GM19397 (cell line): Measurements from ENCODE around the gene ITIH5.

Experiments used
- ATAC-seq: cut with Tn5 transposase; IDR thresholded peaks from one replicate; pipeline ENCODE4 v1.9.1; 2021; ENCODE audit warnings: mild to moderate bottlenecking, moderate library complexity; ENCODE audit not compliant: unreplicated experiment

Gene ITIH5

GRCh38 chr10:7551950-7552716 lies 114.6 kb downstream of the ITIH5 start:
- no peak for ATAC-seq

DNA sequence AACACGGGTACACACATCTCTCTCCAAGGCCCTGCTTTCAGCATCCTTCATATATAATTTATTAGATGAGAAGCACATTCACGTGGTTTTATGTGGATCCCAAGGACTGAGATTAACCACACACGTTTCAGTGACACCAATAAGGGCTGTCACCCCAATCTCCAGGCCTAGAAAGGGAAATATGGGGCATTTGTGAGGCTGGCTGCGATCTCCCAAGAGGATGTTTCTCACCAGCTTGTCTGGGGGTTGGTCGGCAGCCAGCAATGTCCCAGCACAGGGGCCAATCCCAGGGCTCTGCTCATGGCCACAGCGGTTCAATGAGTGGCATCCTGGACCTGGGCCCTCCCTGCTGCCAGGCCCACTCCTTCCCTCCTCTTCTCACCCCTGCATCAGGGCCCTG lies 115.5 kb downstream of the ITIH5 start:
- ATAC-seq = no peak

DNA sequence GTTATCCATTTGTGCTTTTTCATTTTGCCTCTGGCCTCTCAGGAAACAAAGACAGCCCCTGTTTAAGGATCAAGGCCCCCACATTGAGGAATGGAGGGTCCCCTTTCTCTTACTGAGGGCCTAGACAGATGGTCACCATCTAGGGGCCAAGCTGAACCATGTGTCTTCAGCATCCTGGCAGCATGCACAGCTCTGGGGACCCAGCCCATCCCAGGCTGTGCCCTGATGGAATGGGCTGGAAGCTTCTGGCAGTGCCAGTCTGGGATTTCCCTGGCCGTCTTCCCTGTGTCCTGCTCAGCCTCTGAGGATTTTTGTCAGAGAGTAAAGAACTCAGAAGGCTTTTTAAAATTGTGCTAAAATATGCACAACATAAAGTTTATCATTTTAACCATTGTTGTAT lies 116.8 kb downstream of the ITIH5 start:
- ATAC-seq = no peak

DNA sequence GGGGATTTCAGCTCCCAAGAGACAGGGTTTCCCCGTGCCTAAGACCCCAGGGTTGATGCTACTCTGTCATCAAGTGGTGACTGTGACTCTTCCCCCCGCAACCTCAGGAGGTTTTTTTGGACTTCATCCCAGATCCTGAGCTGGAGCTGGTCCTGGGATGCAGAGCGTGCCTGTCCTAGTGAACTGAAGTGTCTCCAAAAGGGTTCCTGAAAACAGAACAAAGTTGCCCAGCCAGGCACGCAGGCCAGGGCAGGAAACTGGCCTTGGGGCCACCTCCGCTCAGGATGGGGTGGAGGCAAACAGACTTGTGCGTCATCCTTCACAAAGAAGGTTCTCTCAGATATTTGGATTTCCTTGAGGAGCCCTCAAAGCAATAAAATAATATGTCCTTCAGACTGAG lies 118.9 kb downstream of the ITIH5 start:
- no peak for ATAC-seq

DNA sequence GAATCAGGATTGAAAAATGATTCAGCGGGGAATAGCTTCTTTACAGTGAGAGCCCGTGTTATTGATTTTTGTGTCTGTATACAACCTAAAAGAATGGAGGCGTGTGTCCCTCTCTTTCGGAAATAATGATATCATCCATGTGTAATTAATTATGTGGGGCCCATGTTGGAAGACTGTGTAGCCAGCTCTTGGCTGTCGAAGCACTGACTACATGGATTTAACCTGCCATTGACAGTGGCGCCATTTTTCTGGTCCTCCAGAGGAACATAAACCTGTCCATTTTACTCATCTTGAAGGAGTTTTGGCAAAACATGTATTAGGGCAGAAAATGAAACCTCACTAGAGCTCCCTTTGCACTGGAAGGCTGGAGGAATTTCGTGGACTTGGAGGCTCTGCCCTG lies 119.6 kb downstream of the ITIH5 start:
- no peak for ATAC-seq

DNA sequence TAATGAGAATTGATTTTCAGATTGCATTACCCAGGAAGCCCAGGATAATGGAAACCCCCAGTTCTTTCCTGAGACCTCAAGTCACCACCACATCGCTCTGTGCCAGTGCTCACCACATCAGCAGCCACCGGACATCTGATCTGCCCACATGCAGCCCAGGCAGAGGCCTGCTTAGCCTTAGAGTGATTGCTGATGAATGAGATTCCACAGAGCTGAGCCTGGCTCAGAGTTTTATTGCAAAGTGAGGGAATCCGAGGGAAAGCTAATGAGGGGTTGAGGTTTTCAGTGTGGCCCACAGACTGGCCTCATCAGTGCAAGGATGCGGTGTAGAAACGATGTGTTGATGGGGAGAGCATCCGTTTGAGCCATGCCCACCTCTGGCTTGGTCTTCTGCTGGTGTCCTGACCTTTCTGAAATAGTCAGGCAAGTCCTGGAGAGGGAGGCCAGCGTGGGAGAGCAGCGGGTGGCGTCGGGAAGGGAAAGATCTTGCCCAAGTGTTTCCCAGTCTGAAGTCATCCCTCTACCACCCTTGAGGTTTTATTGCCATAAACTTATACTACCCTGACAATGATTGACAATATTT lies 120.3 kb downstream of the ITIH5 start:
- no peak for ATAC-seq

- ATAC-seq = no peak
Observed at GRCh38 chr10:7545792-7546191, 121.0 kb downstream of the ITIH5 start.

DNA sequence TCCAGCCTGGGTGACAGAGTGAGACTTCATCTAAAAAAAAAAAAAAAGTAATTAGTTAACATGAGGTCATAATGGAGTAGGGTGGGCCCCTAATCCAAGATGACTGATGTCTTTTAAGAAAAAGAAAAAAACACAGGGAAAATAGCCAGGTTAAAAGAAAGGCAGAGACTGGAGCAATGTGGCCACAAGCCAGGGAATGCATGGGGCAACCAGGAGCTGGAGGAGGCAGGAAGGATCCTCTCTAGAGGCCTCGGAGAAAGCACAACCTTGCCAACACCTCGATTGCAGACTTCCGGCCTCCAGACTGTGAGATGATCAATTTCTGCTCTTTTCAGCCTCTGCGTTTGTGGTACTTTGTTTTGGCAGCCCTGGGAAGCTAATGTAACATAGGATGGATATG lies 121.5 kb downstream of the ITIH5 start:
- ATAC-seq = no peak

- no peak for ATAC-seq
Observed at GRCh38 chr10:7544203-7544602, 122.6 kb downstream of the ITIH5 start.

DNA sequence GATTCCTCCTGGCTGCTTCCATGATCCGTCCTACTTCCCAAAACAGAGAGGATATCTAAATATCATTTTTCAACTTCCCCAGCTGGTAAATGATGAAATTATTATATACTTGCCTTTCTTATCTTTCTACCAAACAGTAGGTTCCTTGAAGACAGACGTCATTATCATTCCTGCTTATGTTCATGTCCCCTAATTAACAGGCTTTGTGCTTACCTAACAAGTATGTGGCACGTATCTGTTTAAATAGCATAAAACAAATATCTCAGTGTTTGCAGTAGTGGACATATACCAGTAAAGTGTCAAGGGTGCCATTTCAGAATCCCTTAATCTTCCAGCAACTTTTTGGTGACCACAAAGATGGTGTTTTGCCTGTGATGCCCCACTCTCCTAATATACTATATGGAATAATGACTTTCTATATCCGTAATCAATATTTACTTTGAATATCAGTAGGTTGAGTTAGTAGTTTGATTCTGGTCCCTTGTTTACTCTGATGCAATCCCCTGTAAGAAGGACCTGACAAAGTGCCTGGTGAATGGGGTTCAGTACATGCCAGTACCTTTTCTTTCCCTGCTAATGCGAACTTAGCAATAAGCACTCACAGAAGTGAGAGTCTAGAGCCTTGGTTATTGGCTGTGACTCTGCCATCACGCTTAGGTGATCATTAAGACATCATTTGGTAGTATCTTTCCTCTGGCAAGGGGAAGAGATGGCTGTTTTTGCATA lies 124.4 kb downstream of the ITIH5 start:
- no peak for ATAC-seq

GRCh38 chr10:7541137-7542087 lies 125.4 kb downstream of the ITIH5 start:
- ATAC-seq = no peak

- ATAC-seq = no peak
Observed at GRCh38 chr10:7538970-7539654, 127.7 kb downstream of the ITIH5 start.

DNA sequence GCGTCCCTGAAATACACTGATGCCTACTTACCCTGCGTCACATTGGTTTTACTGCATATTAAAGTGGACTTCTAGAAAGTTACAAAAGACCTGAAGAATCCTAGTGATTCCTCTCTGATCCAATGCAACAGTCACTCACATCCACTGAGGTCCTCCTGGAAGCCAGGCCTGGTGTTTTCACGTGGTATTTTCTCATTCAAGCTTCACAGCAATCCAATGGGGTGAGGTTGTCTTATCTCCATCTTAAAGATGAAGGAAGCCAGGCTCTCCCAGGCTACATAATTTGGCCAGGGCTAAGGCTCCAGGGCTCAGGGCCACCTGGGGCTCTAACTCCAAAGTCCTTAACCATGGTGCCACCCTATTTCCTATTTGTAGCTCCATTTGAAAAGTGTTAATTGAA lies 129.6 kb downstream of the ITIH5 start:
- no peak for ATAC-seq

DNA sequence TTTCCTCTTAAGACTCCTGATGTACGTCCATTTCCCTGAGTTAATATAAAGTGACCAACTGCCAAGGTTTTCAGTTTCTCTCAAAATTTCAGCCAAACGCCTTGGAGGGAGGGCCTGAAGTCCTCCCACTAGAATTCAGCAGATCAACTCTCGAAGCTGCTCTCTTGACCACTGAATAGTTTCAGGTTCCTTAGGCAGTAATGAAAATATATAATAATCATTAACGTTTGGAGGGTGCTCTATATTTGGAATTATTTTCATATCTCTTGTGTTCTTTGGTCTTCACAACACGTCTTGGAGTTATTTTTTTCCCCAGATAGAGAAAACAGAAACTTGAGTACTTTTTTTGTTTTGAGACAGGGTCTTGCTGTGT lies 132.3 kb downstream of the ITIH5 start:
- ATAC-seq = peak; percentile 81

DNA sequence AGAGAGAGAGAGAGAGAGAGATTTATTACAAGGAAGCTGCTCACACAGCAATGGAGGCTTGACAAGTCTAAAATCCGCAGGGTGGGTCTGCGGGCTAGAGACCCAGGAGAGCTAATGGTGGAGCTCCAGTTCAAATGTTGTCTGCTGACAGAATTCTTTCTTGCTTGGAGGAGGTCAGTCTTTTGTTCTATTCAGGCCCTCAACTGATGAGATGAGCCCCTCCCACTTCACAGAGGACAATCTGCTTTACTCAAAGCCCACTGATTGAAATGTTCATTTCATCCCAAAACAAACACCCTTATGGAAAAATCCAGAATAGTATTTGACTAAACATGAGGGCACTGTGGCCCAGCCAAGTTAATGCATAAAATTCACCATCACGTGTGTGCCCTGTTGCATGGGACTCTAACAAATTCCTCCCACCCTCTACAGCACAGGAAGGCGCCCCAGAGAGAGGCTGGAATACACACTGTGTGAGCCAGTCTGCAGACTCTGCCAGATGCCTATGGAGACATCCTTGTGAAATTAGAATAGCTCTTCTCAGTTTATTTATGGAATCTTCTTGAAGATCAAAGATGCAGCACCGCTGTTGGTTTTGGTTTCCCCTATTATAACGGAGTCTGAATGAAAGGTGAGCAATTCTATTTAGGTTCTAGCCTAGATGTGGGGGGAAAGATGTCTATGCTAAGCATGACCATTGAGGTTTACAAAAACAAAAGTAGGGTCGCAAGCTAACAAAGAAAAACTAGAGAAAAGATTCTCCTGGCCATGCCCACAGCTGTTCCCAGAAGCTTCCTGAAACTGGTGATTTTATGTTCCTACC lies 132.9 kb downstream of the ITIH5 start:
- peak; percentile 34 for ATAC-seq

DNA sequence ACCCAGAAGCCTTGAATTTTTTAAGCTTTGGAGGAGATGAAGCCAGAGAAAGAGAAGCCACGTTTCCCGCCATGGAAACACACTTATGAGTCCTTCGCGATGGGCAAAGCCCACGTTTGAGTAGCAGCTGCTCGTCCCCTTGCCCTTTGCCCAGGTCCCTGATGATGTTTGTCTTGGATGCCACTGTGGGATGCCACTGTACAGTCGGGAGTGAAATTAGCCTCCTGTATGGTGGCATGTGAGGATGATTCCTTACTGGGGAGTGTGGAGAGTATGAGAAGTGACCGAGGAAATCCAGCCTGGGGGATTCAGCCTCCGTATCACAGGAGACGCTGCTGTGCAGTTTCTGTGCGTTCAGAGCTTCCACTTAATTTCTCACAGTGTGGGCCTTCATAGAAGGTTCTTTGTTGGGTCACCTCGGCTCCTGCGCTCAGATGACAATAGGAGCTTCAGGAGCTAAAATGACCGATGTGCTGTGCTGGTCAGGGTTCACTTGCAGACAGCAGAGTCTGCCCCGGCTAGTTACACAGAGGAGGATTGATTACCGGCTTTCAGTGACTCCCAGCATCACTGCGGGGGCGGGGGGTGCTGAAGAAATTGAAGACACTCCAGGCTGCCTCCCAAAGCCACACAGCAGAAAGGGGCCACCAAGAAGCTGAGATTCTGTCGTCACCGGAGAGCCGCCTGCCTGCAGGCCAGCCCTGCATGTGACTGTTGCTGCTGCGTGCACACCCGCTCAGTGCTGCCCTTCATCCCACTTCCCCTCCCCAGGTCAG lies 133.9 kb downstream of the ITIH5 start:
- ATAC-seq = no peak

GRCh38 chr10:7529638-7530037 lies 137.1 kb downstream of the ITIH5 start:
- ATAC-seq = no peak

GRCh38 chr10:7527468-7527867 lies 139.3 kb downstream of the ITIH5 start:
- no peak for ATAC-seq

GRCh38 chr10:7526017-7526400 lies 140.8 kb downstream of the ITIH5 start:
- ATAC-seq = no peak
